ENCODE data around the gene MAPRE3. TPM values are rescaled to one million over a fixed set of nuclear protein-coding genes. Genes with fewer than 3 reads are reported as not detected.

MAPRE3 gene
- total and polyA plus RNA-seq, 2 experiments from 2014 or later, result 7.9 to 23.0 TPM

GRCh38 chr2:27019931-27020855 is 49.8 kb downstream of the MAPRE3 start:
- Histone ChIP-seq H3K4me1 (ENCODE audit: insufficient read depth) (peaks cover 25% of the 10 kb centered on the region), H2AFZ (no peak overlapping the region), H4K20me1 (ENCODE audit: insufficient read depth) (no peaks in the 10 kb centered on the region), H3K4me3 (no peak overlapping the region), H3K9me3 (ENCODE audit: low read depth) (no peaks in the 10 kb centered on the region), H3K9me2 (ENCODE audit: insufficient read depth) (no peaks in the 10 kb centered on the region), H3K79me2 (ENCODE audit: insufficient read depth) (no peaks in the 10 kb centered on the region), H3K27ac (no peak overlapping the region), H3K27me3 (replicated peaks; ENCODE audit: insufficient read depth) (no peaks in the 10 kb centered on the region), H3F3A (ENCODE audit: insufficient read depth) (peaks cover 18% of the 10 kb centered on the region), H3K36me3 (ENCODE audit: low read depth) (no peaks in the 10 kb centered on the region), H3K4me2 (ENCODE audit: unreplicated experiment) (no peak overlapping the region), H3K9ac (no peak overlapping the region)
- in situ Hi-C loops (cut with MboI), result loop anchor here (10.0 kb wide), 1 partner anchor 55 kb away; no protein-coding TSS in a partner anchor
- WGBS, 2 experiments (ENCODE audit: low coverage in 1 of 2, low lambda C conversion rate in 2 of 2, missing lambda C conversion rate in 2 of 2), result 70 to 72% methylated on average over 9 of the region's 9 CpGs
- no peak for DNase-seq
- TF ChIP-seq EZH2 (IDR thresholded peaks at IDR 0.05; ENCODE audit: insufficient read depth, poor library complexity, severe bottlenecking) (no peak), EZH2phosphoT487 (IDR thresholded peaks at IDR 0.05; ENCODE audit: insufficient read depth, low read depth) (no peak)

GRCh38 chr2:27021253-27022049 is 51.0 kb downstream of the MAPRE3 start:
- H3K9me2 ChIP-seq (ENCODE audit: insufficient read depth), result no peaks in the 10 kb centered on the region
- peaks cover 9% of the 10 kb centered on the region for H3F3A ChIP-seq (ENCODE audit: insufficient read depth)
- H3K4me1 ChIP-seq (ENCODE audit: insufficient read depth), result peaks cover 13% of the 10 kb centered on the region
- H2AFZ ChIP-seq, result no peak overlapping the region
- in situ Hi-C loops (cut with MboI), result no loop called here
- H4K20me1 ChIP-seq (ENCODE audit: insufficient read depth), result no peaks in the 10 kb centered on the region
- no peak overlapping the region for H3K4me2 ChIP-seq (ENCODE audit: unreplicated experiment)
- H3K9me3 ChIP-seq (ENCODE audit: low read depth), result no peaks in the 10 kb centered on the region
- DNase-seq, result peak; percentile 42
- no peak overlapping the region for H3K4me3 ChIP-seq
- no peak overlapping the region for H3K9ac ChIP-seq
- TF ChIP-seq EZH2 (IDR thresholded peaks at IDR 0.05; ENCODE audit: insufficient read depth, poor library complexity, severe bottlenecking) (no peak), EZH2phosphoT487 (IDR thresholded peaks at IDR 0.05; ENCODE audit: insufficient read depth, low read depth) (no peak)
- H3K27ac ChIP-seq, result no peak overlapping the region
- no peaks in the 10 kb centered on the region for H3K36me3 ChIP-seq (ENCODE audit: low read depth)
- no peaks in the 10 kb centered on the region for H3K27me3 ChIP-seq (replicated peaks; ENCODE audit: insufficient read depth)
- no peaks in the 10 kb centered on the region for H3K79me2 ChIP-seq (ENCODE audit: insufficient read depth)
- WGBS, 2 experiments (ENCODE audit: low coverage in 1 of 2, low lambda C conversion rate in 2 of 2, missing lambda C conversion rate in 2 of 2), result 50 to 51% methylated on average over 11 of the region's 11 CpGs

GRCh38 chr2:27023740-27024139 is 53.3 kb downstream of the MAPRE3 start:
- Histone ChIP-seq H3K79me2 (ENCODE audit: insufficient read depth) (peaks cover 18% of the 10 kb centered on the region), H3K4me1 (ENCODE audit: insufficient read depth) (peaks cover 10% of the 10 kb centered on the region), H3K36me3 (ENCODE audit: low read depth) (no peaks in the 10 kb centered on the region), H3K4me2 (ENCODE audit: unreplicated experiment) (no peak overlapping the region), H3K9ac (no peak overlapping the region), H3F3A (ENCODE audit: insufficient read depth) (peaks cover 9% of the 10 kb centered on the region), H3K9me2 (ENCODE audit: insufficient read depth) (no peaks in the 10 kb centered on the region), H2AFZ (no peak overlapping the region), H3K9me3 (ENCODE audit: low read depth) (no peaks in the 10 kb centered on the region), H3K27me3 (replicated peaks; ENCODE audit: insufficient read depth) (no peaks in the 10 kb centered on the region), H3K4me3 (no peak overlapping the region), H3K27ac (no peak overlapping the region), H4K20me1 (ENCODE audit: insufficient read depth) (no peaks in the 10 kb centered on the region)
- 90 to 96% methylated on average over 7 of the region's 7 CpGs for WGBS, 2 experiments (ENCODE audit: low coverage in 1 of 2, low lambda C conversion rate in 2 of 2, missing lambda C conversion rate in 2 of 2)
- in situ Hi-C loops (cut with MboI), result no loop called here
- TF ChIP-seq EZH2phosphoT487 (IDR thresholded peaks at IDR 0.05; ENCODE audit: insufficient read depth, low read depth), result no peak
- no peak for TF ChIP-seq EZH2 (IDR thresholded peaks at IDR 0.05; ENCODE audit: insufficient read depth, poor library complexity, severe bottlenecking)
- DNase-seq, result no peak

GRCh38 chr2:27024188-27024587 is 53.8 kb downstream of the MAPRE3 start:
- 87 to 88% methylated on average over 16 to 18 of the region's 18 CpGs for WGBS, 2 experiments (ENCODE audit: low coverage in 1 of 2, low lambda C conversion rate in 2 of 2, missing lambda C conversion rate in 2 of 2)

More at GRCh38 chr2:27024188-27024587, 53.8 kb downstream of the MAPRE3 start:
- Histone ChIP-seq H3K79me2 (ENCODE audit: insufficient read depth) (peaks cover 22% of the 10 kb centered on the region), H2AFZ (no peak overlapping the region), H3K4me3 (no peak overlapping the region), H3K9me3 (ENCODE audit: low read depth) (no peaks in the 10 kb centered on the region), H3K4me1 (ENCODE audit: insufficient read depth) (peaks cover 10% of the 10 kb centered on the region), H3K27me3 (replicated peaks; ENCODE audit: insufficient read depth) (no peaks in the 10 kb centered on the region), H3K9me2 (ENCODE audit: insufficient read depth) (no peaks in the 10 kb centered on the region), H3K4me2 (ENCODE audit: unreplicated experiment) (no peak overlapping the region), H3K9ac (no peak overlapping the region), H3K36me3 (ENCODE audit: low read depth) (no peaks in the 10 kb centered on the region), H3F3A (ENCODE audit: insufficient read depth) (peaks cover 9% of the 10 kb centered on the region), H4K20me1 (ENCODE audit: insufficient read depth) (no peaks in the 10 kb centered on the region), H3K27ac (no peak overlapping the region)
- in situ Hi-C loops (cut with MboI), result no loop called here
- peak; percentile 19 for DNase-seq
- TF ChIP-seq EZH2phosphoT487 (IDR thresholded peaks at IDR 0.05; ENCODE audit: insufficient read depth, low read depth), result no peak
- no peak for TF ChIP-seq EZH2 (IDR thresholded peaks at IDR 0.05; ENCODE audit: insufficient read depth, poor library complexity, severe bottlenecking)
